Measurements from ENCODE around the gene KIF6.

The KIF6 gene

DNA sequence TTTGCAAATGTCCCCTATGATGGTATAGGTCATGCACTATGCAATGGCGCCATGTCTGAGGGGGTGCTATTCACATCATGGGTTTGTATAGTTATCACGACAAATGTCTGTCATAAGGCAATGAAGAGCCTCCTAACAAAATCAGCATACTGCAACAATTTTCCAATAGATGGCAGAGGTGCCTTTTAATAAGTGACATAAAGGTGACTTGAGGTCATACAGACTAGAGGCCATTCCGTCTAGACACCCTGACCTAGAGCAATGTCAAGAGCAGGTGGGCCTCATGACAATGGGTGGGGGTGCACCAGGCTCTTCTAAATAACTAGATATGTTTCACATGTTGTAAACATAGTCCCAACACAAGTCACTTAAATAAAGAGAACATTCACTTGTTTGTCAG lies 107.7 kb downstream of the KIF6 start:
- Histone ChIP-seq H3K4me3 (no peak overlapping the region), H3K27ac (no peak overlapping the region)
- TF ChIP-seq, protein P1, sequence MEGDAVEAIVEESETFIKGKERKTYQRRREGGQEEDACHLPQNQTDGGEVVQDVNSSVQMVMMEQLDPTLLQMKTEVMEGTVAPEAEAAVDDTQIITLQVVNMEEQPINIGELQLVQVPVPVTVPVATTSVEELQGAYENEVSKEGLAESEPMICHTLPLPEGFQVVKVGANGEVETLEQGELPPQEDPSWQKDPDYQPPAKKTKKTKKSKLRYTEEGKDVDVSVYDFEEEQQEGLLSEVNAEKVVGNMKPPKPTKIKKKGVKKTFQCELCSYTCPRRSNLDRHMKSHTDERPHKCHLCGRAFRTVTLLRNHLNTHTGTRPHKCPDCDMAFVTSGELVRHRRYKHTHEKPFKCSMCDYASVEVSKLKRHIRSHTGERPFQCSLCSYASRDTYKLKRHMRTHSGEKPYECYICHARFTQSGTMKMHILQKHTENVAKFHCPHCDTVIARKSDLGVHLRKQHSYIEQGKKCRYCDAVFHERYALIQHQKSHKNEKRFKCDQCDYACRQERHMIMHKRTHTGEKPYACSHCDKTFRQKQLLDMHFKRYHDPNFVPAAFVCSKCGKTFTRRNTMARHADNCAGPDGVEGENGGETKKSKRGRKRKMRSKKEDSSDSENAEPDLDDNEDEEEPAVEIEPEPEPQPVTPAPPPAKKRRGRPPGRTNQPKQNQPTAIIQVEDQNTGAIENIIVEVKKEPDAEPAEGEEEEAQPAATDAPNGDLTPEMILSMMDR (IDR thresholded peaks at IDR 0.05), result no peak
- DNase-seq (ENCODE audit: low spot score), result no peak

DNA sequence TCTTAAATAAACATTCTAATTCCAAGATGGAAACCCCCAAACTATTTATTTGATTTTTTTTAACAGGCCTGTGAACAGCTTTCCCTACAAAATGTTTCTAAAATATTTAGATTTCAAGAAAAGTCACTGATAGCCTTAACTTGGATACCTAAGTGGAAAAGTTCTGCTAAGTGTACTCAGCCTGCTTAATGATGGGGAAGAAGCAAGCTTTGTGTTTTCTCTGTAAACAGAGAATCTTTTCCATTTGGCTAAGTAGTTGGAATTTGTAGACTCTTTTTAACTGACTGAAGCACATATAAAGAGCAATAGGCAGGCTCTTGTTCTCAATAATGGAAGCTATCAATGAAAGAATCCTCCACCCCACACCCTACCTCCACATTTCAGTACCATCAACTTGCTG lies 108.2 kb downstream of the KIF6 start:
- DNase-seq (ENCODE audit: low spot score), result no peak
- TF ChIP-seq, protein P1 (IDR thresholded peaks at IDR 0.05), result no peak
- no peak overlapping the region for H3K4me3 ChIP-seq
- H3K27ac ChIP-seq, result no peak overlapping the region

DNA sequence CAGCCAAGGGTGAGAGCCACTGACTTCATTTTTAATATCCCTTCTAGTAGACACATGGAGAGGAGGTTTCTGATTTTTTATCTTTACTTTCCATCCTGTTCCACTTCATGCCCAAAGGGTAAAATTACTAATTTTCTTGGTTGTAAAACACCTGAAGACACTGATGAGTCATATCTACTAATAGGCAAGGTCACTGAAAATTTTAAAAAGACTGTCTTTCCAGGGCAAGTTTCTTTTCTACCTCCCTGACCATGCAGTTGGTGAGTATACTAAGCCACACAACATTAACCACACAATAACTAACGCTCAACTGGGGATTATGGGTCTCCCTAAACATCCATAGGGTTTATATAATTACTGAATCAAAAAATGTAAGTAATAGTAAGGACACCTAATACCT lies 109.6 kb downstream of the KIF6 start:
- H3K4me3 ChIP-seq, result no peak overlapping the region
- no peak overlapping the region for H3K27ac ChIP-seq
- DNase-seq (ENCODE audit: low spot score), result no peak
- TF ChIP-seq, protein P1 (IDR thresholded peaks at IDR 0.05), result no peak

DNA sequence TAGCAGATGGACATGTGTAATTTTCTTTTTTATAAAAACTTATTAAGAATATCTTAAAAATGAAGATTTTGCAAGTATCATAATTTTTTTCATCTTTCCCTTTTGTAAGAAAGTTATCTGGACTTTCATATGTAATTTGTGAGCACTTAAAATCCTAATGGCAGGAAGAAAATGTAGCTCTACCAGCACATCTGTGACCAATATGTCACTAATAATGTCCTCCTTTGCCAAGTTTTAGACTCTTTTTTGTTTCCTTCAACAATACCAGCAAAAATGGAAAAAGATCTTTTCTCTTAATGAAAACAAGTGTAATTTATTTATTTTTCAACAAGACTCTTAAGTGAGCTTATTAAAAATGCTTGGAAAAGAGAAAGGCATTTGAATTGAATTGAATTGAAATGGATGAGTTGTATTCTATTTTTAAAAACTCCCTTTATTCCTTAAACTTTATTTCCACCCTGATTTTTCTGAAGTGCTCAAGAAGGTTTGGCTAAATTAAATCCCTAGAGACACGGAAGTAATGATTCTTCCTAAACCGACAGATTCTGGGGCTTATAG lies 110.7 kb downstream of the KIF6 start:
- TF ChIP-seq, protein P1 (IDR thresholded peaks at IDR 0.05), result no peak
- no peak for DNase-seq (ENCODE audit: low spot score)

DNA sequence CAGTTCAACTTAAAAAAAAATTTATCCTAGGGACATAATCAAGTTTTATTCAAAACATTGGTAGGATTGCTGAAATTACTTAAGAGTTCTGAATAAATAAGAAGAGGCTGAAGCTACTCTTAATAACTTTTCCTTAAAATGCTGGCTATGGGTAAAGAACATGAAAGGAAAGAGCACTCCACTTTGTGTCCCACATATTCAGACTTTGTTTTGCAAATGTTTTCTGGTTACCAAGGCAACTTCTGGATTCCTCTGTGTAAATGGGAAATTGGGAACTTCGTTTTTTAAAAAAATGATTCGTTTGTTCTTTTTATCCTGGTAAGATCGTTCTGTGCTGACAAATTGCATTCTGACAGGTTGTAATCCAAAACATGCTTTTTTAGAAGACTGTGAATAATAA lies 115.0 kb downstream of the KIF6 start:
- Histone ChIP-seq H3K27ac (no peak overlapping the region), H3K4me3 (no peak overlapping the region)
- TF ChIP-seq, protein P1 (IDR thresholded peaks at IDR 0.05), result no peak
- no peak for DNase-seq (ENCODE audit: low spot score)

More for the DNA sequence above, 110.7 kb downstream of the KIF6 start:
- no peak overlapping the region for H3K4me3 ChIP-seq
- no peak overlapping the region for H3K27ac ChIP-seq

DNA sequence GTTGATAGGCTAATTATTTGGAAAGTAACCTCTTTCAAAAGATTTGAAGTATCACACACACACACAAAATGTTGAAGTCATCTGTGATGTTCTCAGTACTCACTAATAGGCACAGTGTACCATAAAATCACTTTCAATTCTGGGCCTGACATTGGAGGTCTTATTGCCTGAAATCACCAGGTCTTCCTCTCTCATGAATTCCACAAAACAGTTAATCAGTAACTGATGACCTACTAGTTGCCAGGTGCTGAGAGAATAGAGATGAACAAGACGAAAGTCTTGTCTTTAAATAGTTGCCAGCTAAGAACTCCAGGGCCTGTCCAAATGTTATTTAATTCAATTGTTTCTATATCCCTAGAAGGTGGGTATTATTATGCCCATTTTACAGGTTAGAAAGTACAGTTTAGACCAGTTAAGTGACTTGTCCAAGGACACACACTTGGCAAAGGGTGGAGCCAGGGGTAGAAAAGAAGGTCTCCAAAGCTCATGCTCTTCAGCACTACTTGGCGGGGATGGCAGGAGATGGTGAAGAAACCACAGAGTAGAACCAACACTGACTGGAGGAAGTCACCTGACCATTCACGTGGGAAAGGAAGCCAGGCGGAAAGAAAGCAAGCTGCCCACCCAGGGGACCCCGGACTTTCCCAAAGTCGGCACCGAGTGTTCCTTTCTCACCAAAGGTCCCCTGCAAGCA lies 116.4 kb downstream of the KIF6 start:
- H3K27ac ChIP-seq, result no peak overlapping the region
- no peak overlapping the region for H3K4me3 ChIP-seq
- TF ChIP-seq, protein P1 (IDR thresholded peaks at IDR 0.05), result no peak
- DNase-seq (ENCODE audit: low spot score), result no peak
